Osteocyte (in vitro differentiated cells): ENCODE data around the gene CMSS1. TPM values are rescaled to one million over a fixed set of nuclear protein-coding genes. Genes with fewer than 3 reads are reported as not detected.
A peak's percentile ranks its signal among the peaks of the same experiment; 100 is the strongest.

Experiments used
- DNase-seq: peaks from one replicate; pipeline ENCODE4 v3.0.0; 2021; ENCODE audit warnings: mixed read lengths; ENCODE audit not compliant: unreplicated experiment; ENCODE audit errors: extremely low spot score
- H3K27ac Mint-ChIP-seq: one replicate; pipeline ENCODE4 v1.8.0; 2021; ENCODE audit warnings: mild to moderate bottlenecking, mixed read lengths; ENCODE audit not compliant: unreplicated experiment
- H3K27me3 Mint-ChIP-seq: one replicate; pipeline ENCODE4 v1.8.0; 2021; ENCODE audit warnings: mixed read lengths; ENCODE audit not compliant: unreplicated experiment
- H3K36me3 Mint-ChIP-seq: one replicate; pipeline ENCODE4 v1.8.0; 2021; ENCODE audit warnings: mixed read lengths; ENCODE audit not compliant: unreplicated experiment
- H3K4me1 Mint-ChIP-seq: one replicate; pipeline ENCODE4 v1.8.0; 2021; ENCODE audit warnings: mixed read lengths; ENCODE audit not compliant: unreplicated experiment
- H3K4me3 Mint-ChIP-seq: one replicate; pipeline ENCODE4 v1.8.0; 2021; ENCODE audit warnings: mild to moderate bottlenecking, moderate library complexity, mixed read lengths; ENCODE audit not compliant: unreplicated experiment
- H3K9me3 Mint-ChIP-seq: one replicate; pipeline ENCODE4 v1.8.0; 2021; ENCODE audit warnings: mixed read lengths; ENCODE audit not compliant: unreplicated experiment
- CTCF ChIP-seq: fragments of 200-600 bp; sonication (generic); IDR thresholded peaks from 2 replicates; pipeline ENCODE4 v1.5.0; 2021; ENCODE audit warnings: antibody characterized with exemption, mild to moderate bottlenecking, moderate library complexity
- total RNA-seq: library from RNA; stranded (reverse); gene quantifications from 2 replicates; pipeline ENCODE4 v1.2.1, GENCODE V29; 2021

CMSS1 gene
- total RNA-seq, 1 donor from 2014 or later, result 38.5 TPM

- H3K4me1 Mint-ChIP-seq, result peaks cover 3% of the 10 kb centered on the region
- H3K9me3 Mint-ChIP-seq, result peaks cover 5% of the 10 kb centered on the region
- H3K27me3 Mint-ChIP-seq, result no peaks in the 10 kb centered on the region
Observed at GRCh38 chr3:99810403-99810802, 7.3 kb upstream of the CMSS1 start.

GRCh38 chr3:99817047-99817436 lies 620 bp upstream of the CMSS1 start:
- H3K27ac Mint-ChIP-seq, result peak overlapping the region; percentile 99
- no peaks in the 10 kb centered on the region for H3K36me3 Mint-ChIP-seq
- no peak for TF ChIP-seq CTCF
- H3K4me1 Mint-ChIP-seq, result peaks cover 26% of the 10 kb centered on the region
- no peaks in the 10 kb centered on the region for H3K27me3 Mint-ChIP-seq
- H3K9me3 Mint-ChIP-seq, result no peaks in the 10 kb centered on the region
- DNase-seq, result no peak
- peak overlapping the region; percentile 93 for H3K4me3 Mint-ChIP-seq

More at GRCh38 chr3:99810403-99810802, 7.3 kb upstream of the CMSS1 start:
- TF ChIP-seq CTCF, result no peak
- Mint-ChIP-seq H3K27ac (no peak overlapping the region), H3K4me3 (no peak overlapping the region), H3K36me3 (peaks cover 2% of the 10 kb centered on the region)
- no peak for DNase-seq

GRCh38 chr3:99818818-99819217 lies 1.2 kb downstream of the CMSS1 start:
- peak overlapping the region; percentile 93 for H3K4me3 Mint-ChIP-seq
- DNase-seq, result no peak
- H3K9me3 Mint-ChIP-seq, result no peaks in the 10 kb centered on the region
- peak overlapping the region; percentile 27 for H3K27ac Mint-ChIP-seq
- no peaks in the 10 kb centered on the region for H3K27me3 Mint-ChIP-seq
- TF ChIP-seq CTCF, result no peak
- H3K4me1 Mint-ChIP-seq, result peaks cover 26% of the 10 kb centered on the region
- no peaks in the 10 kb centered on the region for H3K36me3 Mint-ChIP-seq

- Mint-ChIP-seq H3K36me3 (peaks cover 3% of the 10 kb centered on the region), H3K9me3 (no peaks in the 10 kb centered on the region), H3K4me3 (no peak overlapping the region), H3K27ac (no peak overlapping the region), H3K27me3 (no peaks in the 10 kb centered on the region), H3K4me1 (peaks cover 9% of the 10 kb centered on the region)
- no peak for TF ChIP-seq CTCF
- DNase-seq, result no peak
Observed at GRCh38 chr3:99823723-99824711, 6.4 kb downstream of the CMSS1 start.

GRCh38 chr3:99825004-99825640 lies 7.5 kb downstream of the CMSS1 start:
- H3K4me3 Mint-ChIP-seq, result no peak overlapping the region
- no peak for TF ChIP-seq CTCF
- H3K27ac Mint-ChIP-seq, result no peak overlapping the region
- no peak for DNase-seq
- H3K36me3 Mint-ChIP-seq, result peaks cover 3% of the 10 kb centered on the region
- H3K27me3 Mint-ChIP-seq, result no peaks in the 10 kb centered on the region
- peaks cover 6% of the 10 kb centered on the region for H3K4me1 Mint-ChIP-seq
- no peaks in the 10 kb centered on the region for H3K9me3 Mint-ChIP-seq
